SK-N-MC (cell line): ENCODE measurements around the gene POLE3.
"Not testable (repeated sequence)": the region's sequence is repeated elsewhere in the genome, so short reads cannot be mapped to it uniquely, and the experiment has no call there.

Experiments used
- DNase-seq: peaks from one replicate; pipeline ENCODE4 v3.0.0-alpha.2; 2011; ENCODE audit warnings: low read depth, low spot score
- H3K27ac ChIP-seq: fragments of 200-600 bp; sonication (generic); 2 replicates; pipeline ENCODE4 v1.5.1; 2016; ENCODE audit warnings: mixed run types
- H3K36me3 ChIP-seq: fragments of 200-600 bp; sonication (generic); 2 replicates; pipeline ENCODE4 v1.6.1; 2017; ENCODE audit warnings: antibody characterized with exemption, low read length, mixed read lengths; ENCODE audit not compliant: insufficient read depth
- H3K4me3 ChIP-seq: fragments of 200-600 bp; sonication (generic); 2 replicates; pipeline ENCODE4 v1.5.1; 2016
- H3K9ac ChIP-seq: fragments of 200-600 bp; sonication (generic); 2 replicates; pipeline ENCODE4 v1.8.0; 2017; ENCODE audit warnings: mixed run types, mixed read lengths; ENCODE audit not compliant: insufficient read length
- H3K9me3 ChIP-seq: fragments of 200-600 bp; sonication (generic); 2 replicates; pipeline ENCODE4 v1.6.1; 2017; ENCODE audit warnings: low read depth, mild to moderate bottlenecking, antibody characterized with exemption, low read length, moderate library complexity, mixed read lengths
- EZH2 ChIP-seq: fragments of 200-600 bp; sonication (generic); IDR thresholded peaks from one replicate; pipeline ENCODE4 v1.6.1; 2017; ENCODE audit warnings: antibody characterized with exemption
- FOXP2 ChIP-seq: optimal IDR thresholded peaks from 2 replicates; pipeline ENCODE3; 2011; ENCODE audit warnings: mild to moderate bottlenecking, moderate library complexity; ENCODE audit not compliant: insufficient read depth; ENCODE audit errors: extremely low read length, control extremely low read depth
- POLR2AphosphoS5 ChIP-seq: IDR thresholded peaks from 2 replicates; pipeline ENCODE4 v1.6.1; 2012; ENCODE audit warnings: mild to moderate bottlenecking, low read depth, low read length, borderline replicate concordance

Gene POLE3

DNA sequence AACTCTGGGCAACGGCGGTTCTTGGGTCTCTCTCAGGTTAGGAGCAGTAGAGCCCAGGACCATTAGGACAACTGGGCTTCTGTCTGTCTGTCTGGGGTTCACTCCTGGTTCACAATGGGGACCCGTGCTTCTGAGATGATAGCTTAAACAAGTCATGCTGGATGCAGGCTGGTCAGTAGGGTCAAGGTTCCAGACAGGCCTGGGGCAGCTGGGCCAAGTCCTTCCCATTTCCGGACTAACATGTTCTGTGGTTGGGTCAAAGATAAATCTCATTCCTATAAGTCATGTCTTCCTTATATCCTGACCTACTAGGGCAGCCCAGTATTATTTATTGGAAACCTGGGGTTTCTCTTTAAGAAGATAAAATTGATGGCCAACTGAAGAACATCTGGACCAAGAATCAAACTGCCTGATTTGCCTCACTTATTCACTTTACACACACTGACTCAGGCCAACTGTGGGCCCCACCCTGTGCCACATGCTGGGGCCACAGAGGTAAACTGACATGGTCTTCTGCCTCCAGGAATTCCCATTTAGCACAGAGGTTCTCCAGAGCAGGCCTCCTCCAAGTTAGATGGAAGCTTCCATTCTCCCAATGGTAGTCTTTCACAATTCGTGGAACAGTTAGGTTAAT is 42.0 kb downstream of the POLE3 start:
- no peak for TF ChIP-seq POLR2AphosphoS5
- TF ChIP-seq FOXP2: no peak
- TF ChIP-seq EZH2: no peak
- no peaks in the 10 kb centered on the region for H3K36me3 ChIP-seq
- H3K27ac ChIP-seq: no peak overlapping the region
- no peak overlapping the region for H3K9ac ChIP-seq
- H3K9me3 ChIP-seq: no peaks in the 10 kb centered on the region
- DNase-seq: no peak
- no peak overlapping the region for H3K4me3 ChIP-seq

DNA sequence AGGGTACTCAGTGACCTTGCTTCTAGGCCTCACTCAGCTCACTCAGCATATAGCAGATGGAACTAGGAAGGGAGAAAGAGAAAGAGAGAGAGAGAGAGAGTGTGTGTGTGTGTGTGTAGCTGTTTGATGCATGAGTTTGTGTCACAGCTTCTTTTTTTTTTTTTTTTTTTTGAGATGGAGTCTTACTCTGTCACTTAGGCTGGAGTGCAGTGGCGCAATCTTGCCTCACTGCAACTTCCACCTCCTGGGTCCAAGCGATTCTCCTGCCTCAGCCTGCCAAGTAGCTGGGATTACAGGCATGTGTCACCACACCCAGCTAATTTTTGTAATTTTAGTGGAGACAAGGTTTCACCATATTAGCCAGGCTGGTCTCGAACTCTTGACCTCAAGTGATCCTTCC is 44.8 kb downstream of the POLE3 start:
- not testable (repeated sequence) for H3K27ac ChIP-seq, H3K9ac ChIP-seq, H3K9me3 ChIP-seq, H3K4me3 ChIP-seq, H3K36me3 ChIP-seq, DNase-seq

DNA sequence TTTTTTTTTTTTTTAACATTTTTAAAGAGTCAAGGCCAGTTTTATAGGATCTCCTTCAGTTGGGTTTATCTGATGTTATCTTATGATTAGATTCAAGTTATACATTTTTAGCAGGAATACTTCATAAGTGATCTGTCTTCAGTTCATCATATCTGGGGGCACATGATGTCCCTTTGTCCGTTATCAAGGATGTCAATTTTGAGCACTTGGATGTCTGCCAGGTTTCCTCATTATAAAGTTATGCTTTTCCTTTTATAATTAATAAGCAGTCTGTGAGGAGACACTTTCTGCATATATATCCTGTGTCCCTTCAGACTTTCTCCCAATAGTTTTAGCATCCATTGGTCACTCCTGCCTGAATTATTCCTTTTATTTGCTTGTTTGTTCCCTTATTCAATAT is 45.5 kb downstream of the POLE3 start:
- DNase-seq: no peak
- TF ChIP-seq POLR2AphosphoS5 (no peak), EZH2 (no peak), FOXP2 (no peak)
- H3K27ac ChIP-seq: no peak overlapping the region
- H3K9ac ChIP-seq: no peak overlapping the region
- H3K36me3 ChIP-seq: no peaks in the 10 kb centered on the region
- H3K4me3 ChIP-seq: no peak overlapping the region
- no peaks in the 10 kb centered on the region for H3K9me3 ChIP-seq

DNA sequence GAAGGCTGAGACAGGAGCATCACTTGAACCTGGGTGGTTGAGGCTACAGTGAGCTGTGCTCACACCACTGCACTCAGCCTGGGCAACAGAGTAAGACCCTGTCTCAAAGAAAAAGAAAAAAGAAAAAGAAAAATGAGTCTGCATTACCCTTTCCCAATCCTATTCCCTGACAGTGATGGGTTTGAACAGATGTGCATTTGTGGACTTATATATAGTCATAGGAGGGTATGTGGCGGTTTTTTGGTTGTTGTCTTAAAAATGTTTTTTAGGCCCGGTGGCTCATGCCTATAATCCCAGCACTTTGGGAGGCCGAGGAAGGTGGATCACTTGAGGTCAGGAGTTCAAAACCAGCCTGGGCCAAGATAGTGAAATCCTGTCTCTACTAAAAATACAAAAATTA is 47.1 kb downstream of the POLE3 start:
- no peak overlapping the region for H3K27ac ChIP-seq
- H3K9ac ChIP-seq: no peak overlapping the region
- no peak for DNase-seq
- no peak overlapping the region for H3K4me3 ChIP-seq
- no peaks in the 10 kb centered on the region for H3K36me3 ChIP-seq
- no peak for TF ChIP-seq POLR2AphosphoS5
- no peak for TF ChIP-seq FOXP2
- TF ChIP-seq EZH2: no peak
- H3K9me3 ChIP-seq: no peaks in the 10 kb centered on the region

DNA sequence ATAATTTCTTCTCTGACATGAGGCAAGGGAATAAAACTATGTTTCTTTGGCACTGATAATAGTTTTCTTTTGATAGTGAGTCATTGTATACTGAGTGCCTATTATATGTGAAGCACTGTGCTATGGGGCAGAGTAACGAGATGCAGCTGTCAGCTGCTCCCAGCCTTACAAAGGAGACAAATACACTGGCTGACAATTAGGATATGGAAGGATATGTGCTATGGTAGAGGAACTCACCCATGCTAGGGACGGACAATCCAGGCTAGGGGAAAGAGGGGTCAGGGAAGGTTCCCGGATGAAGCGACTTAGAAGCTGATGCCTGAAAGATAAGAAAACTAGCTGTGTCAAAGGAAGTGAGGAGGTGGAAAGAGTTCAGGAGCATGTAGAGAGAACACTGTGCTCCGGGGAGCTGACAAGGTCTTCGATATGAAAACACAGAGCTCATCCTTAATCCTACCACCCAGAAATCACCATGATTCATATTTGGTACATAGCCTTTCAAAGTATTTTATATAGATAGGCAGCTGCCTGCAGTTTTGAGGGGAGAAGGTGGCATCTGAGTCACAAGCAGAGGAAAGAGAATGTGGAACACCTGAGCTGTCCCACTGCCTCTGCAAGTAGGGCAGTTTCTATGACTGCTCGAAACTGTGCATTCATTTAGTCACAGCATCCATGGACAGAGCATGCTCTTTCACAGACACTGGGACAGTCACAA is 49.0 kb downstream of the POLE3 start:
- no peak for DNase-seq
- H3K27ac ChIP-seq: no peak overlapping the region
- H3K36me3 ChIP-seq: no peaks in the 10 kb centered on the region
- no peak overlapping the region for H3K4me3 ChIP-seq
- H3K9me3 ChIP-seq: no peaks in the 10 kb centered on the region
- TF ChIP-seq FOXP2 (no peak), POLR2AphosphoS5 (no peak), EZH2 (no peak)
- no peak overlapping the region for H3K9ac ChIP-seq

DNA sequence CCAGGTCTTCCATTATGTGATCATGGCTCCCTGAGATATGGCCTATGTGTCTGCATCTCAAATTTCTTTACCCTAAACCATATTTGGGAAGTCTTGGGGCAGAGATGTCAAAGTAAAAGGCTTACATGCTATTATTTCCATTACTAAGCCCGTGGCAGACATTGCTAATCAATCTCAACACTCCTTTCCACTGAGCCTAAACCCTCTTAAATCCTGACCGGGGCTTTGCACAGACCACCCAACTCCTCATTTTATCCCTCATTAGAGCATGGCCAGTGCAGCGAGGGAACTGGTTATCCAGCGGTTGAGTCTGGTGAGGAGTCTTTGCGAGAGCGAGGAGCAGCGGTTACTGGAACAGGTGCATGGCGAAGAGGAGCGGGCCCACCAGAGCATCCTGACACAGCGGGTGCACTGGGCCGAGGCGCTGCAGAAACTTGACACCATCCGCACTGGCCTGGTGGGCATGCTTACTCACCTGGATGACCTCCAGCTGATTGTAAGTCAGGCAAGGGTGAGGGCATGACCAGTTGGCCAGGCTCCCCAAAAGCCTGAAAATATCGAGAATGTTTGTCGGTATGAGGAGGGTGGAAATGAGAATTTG is 50.1 kb downstream of the POLE3 start:
- TF ChIP-seq EZH2 (no peak), FOXP2 (no peak), POLR2AphosphoS5 (no peak)
- Histone ChIP-seq H3K27ac (no peak overlapping the region), H3K36me3 (no peaks in the 10 kb centered on the region), H3K4me3 (no peak overlapping the region), H3K9ac (no peak overlapping the region), H3K9me3 (no peaks in the 10 kb centered on the region)
- DNase-seq: no peak

DNA sequence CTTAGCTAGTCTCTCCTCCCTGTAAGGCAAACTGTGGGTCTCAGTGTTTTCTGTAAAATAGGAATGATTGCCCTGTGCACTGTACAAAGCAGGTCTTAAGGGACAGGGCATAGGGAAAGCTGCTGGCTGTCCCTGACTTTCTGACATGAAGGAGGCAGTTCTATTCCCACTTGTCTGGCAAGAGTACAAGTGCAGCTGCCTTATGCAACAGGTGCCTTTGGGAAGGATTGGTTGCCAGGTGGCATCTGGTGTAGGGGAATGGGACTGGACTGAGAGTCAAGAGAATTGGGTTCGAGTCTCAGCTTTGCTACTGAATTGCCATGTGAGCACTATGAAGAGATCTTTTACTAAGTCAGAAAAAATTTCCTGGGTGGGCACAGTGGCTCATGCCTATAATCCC is 51.1 kb downstream of the POLE3 start:
- TF ChIP-seq EZH2 (no peak), FOXP2 (no peak), POLR2AphosphoS5 (no peak)
- H3K36me3 ChIP-seq: no peaks in the 10 kb centered on the region

More for the DNA sequence above, 51.1 kb downstream of the POLE3 start:
- Histone ChIP-seq H3K9ac (no peak overlapping the region), H3K4me3 (no peak overlapping the region), H3K9me3 (no peaks in the 10 kb centered on the region), H3K27ac (no peak overlapping the region)
- no peak for DNase-seq
